SU-DHL-6 (cell line): ENCODE data around the gene ARHGEF4.

Experiments
- EZH2phosphoT487 ChIP-seq: fragments of 200-600 bp; sonication (generic), shearing (Covaris generic); conservative IDR thresholded peaks from 2 replicates; pipeline ENCODE4 v1.6.1; 2018; ENCODE audit warnings: mild to moderate bottlenecking, antibody characterized with exemption, low read length, moderate library complexity, mixed read lengths
- TF ChIP-seq, protein P1 (sequence below): fragments of 200-600 bp; sonication (generic); IDR thresholded peaks from one replicate; pipeline ENCODE4 v1.5.1; 2017; ENCODE audit warnings: antibody characterized with exemption, mild to moderate bottlenecking, low read length, moderate library complexity; ENCODE audit not compliant: insufficient read depth, poor library complexity, severe bottlenecking

DNA sequence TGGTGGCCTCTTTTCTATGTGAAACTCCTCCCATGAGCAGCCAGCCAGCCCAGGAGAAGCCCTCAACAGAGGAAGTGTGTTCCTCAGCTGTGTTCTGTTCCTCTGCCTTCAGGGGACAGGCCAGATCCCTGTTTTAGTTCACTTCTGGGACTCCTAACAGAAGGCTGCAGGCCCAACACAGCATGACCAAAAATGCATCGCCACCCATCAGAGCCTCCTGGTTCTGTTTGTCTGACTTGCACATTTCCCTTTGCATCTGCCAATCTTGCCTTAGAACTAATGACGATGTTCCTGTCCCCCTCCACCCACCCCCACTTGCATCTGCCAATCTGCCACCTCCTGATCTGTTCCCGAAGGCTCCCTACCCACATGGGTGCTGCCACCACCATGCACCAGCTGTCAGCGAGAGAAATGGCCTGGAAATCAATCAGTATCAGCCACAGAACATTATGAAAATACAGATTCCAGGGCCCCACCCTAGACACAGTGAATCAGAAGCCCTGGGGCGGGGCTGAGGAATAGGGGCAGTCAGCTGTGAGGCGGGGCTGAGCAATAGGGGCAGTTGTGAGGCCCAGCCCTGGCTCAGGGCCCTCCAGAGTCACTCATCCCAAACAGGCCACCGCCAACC lies 205.5 kb downstream of the ARHGEF4 start:
- TF ChIP-seq, protein P1, sequence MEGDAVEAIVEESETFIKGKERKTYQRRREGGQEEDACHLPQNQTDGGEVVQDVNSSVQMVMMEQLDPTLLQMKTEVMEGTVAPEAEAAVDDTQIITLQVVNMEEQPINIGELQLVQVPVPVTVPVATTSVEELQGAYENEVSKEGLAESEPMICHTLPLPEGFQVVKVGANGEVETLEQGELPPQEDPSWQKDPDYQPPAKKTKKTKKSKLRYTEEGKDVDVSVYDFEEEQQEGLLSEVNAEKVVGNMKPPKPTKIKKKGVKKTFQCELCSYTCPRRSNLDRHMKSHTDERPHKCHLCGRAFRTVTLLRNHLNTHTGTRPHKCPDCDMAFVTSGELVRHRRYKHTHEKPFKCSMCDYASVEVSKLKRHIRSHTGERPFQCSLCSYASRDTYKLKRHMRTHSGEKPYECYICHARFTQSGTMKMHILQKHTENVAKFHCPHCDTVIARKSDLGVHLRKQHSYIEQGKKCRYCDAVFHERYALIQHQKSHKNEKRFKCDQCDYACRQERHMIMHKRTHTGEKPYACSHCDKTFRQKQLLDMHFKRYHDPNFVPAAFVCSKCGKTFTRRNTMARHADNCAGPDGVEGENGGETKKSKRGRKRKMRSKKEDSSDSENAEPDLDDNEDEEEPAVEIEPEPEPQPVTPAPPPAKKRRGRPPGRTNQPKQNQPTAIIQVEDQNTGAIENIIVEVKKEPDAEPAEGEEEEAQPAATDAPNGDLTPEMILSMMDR = no peak
- TF ChIP-seq EZH2phosphoT487 = no peak
